GM19452 (cell line): ENCODE results near the gene CCDC90B.
A peak's percentile ranks its signal among the peaks of the same experiment; 100 is the strongest.
"Not testable (repeated sequence)": the region's sequence is repeated elsewhere in the genome, so short reads cannot be mapped to it uniquely, and the experiment has no call there.

Experiments used
- ATAC-seq: cut with Tn5 transposase; IDR thresholded peaks from one replicate; pipeline ENCODE4 v1.9.1; 2021; ENCODE audit not compliant: unreplicated experiment

The CCDC90B gene, protein sequence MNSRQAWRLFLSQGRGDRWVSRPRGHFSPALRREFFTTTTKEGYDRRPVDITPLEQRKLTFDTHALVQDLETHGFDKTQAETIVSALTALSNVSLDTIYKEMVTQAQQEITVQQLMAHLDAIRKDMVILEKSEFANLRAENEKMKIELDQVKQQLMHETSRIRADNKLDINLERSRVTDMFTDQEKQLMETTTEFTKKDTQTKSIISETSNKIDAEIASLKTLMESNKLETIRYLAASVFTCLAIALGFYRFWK

GRCh38 chr11:83285771-83286528, at the start of gene CCDC90B:
Gene CCDC90B, minus strand, starts transcription at chr11:83286367. Its CDS starts 395 bp downstream, at chr11:83285972.
- peak; percentile 86 for ATAC-seq

GRCh38 chr11:83335446-83336070, 49.4 kb upstream of the CCDC90B start:
- ATAC-seq: no peak

DNA sequence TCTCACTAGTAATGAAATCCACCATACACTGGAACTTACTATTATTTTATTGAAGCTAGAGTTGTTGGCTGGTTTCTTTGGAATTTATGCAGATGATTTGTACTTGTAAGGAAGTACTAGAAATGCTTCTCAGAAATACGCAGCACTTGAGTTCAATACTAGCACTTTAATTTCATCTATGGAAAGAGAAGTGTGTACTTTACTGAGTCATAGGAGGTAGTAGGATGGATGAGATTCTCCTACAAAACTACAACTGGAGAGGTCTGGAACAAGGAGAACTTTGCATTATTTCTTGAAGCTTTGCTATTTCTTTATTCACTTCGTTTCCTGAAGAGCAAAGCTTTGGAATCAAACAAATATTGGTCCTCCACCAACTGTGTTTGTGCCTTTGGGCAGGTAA, 44.1 kb upstream of the CCDC90B start:
- ATAC-seq: no peak

DNA sequence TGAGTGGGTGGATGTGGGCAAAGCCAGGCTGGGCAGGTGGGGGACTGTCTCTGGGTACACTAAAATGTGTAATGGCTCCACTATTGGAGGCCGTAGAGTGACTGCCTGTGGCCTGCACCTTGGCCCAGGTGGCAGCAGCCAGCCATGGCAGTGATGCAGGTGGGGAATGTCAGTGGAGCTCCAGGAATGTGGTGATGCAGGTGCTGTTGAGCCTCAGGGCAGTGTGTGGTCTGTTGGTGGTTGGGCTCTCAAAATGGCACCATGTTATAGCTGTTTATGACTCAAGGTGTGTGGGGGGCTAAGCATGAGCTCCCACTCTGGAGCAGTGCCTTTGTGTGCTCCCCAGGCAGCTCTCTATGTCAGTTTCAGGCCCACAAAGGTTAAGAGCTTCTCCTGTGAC, 40.2 kb upstream of the CCDC90B start:
- no peak for ATAC-seq

DNA sequence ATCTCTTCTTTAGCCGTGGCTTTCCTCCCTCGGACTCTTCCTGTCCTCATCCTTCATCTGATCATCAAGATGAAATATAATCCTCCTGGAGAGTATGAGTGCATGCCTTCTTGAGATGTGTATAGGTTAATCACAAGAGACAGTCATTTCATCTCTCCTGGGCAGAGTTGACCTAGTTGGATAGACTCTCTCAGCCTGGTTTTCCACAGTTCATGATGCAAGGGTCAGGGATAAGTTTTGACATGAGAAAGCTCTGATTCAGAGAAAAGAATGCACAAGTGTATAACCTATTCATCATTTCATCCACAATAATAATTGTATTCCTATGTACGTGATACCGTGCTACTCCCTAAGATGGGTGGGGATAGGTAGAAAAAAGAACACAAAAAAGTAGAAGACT, 33.2 kb upstream of the CCDC90B start:
- no peak for ATAC-seq

DNA sequence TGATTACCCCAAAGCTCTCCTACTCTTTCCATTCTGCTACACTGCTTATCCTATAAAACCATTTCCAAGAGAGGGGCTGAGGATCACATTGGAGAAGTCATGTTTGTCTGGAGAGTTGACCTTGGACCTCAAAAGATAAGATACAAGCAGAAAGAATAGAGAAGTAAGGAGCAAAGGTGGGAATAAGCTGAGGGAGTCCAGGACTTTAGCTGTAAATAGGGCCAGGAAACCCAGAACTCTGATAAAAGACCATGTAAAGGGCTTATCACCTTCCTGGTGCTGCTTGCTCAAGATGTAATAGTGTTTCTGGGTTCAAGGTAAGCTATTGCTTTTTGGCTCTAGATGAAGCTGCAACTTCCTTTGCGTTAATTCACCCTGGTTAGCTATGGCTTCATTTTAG, 32.8 kb upstream of the CCDC90B start:
- ATAC-seq: no peak

GRCh38 chr11:83317757-83318690, 31.9 kb upstream of the CCDC90B start:
- ATAC-seq: no peak

DNA sequence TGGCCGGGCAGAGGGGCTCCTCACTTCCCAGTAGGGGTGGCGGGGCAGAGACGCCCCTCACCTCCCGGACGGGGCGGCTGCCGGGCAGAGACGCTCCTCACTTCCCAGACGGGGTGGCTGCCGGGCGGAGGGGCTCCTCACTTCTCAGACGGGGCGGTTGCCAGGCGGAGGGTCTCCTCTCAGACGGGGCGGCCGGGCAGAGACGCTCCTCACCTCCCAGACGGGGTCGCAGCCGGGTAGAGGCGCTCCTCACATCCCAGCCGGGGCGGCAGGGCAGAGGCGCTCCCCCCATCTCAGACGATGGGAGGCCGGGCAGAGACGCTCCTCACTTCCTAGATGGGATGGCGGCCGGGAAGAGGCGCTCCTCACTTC, 30.7 kb upstream of the CCDC90B start:
- ATAC-seq: not testable (repeated sequence)

- ATAC-seq: not testable (repeated sequence)
Observed at GRCh38 chr11:83316143-83316896, 30.2 kb upstream of the CCDC90B start.

DNA sequence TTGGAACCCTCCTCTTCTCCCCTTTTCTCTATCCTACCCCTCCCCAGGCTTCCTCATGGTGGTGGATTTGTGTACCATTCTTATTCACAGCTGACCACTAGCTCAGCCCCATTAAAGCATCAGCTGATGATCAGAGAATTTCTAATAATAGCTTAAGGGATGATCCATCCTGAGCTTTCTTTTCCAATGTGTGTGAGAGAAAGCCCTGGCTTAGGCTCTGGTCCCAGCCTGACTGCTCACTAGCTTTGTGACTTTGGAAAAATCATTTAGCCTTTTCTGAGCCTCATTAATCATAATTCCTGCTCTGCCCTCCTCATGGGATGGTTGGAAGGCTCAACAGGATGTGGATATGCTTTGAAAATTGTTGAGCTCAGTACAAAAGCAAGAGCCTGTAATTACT, 26.3 kb upstream of the CCDC90B start:
- ATAC-seq: no peak

GRCh38 chr11:83311701-83312100, 25.5 kb upstream of the CCDC90B start:
- ATAC-seq: no peak

DNA sequence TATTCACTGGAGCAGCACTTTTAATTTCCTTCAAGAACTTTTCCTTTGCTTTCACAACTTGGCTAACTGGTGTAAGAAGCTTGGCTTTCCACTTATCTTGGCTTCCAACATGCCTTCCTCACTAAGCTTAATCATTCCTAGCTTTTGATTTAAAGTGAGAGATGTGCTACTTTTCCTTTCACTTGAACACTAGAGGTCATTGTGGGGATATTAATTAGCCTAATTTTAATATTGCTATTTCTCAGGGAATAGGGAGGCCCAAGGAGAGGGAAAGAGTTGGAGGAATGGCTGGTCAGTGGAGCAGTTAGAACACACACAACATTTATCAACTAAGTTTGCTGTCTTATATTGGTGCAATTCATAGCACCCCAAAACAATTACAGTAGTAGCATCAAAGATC, 24.6 kb upstream of the CCDC90B start:
- ATAC-seq: no peak

DNA sequence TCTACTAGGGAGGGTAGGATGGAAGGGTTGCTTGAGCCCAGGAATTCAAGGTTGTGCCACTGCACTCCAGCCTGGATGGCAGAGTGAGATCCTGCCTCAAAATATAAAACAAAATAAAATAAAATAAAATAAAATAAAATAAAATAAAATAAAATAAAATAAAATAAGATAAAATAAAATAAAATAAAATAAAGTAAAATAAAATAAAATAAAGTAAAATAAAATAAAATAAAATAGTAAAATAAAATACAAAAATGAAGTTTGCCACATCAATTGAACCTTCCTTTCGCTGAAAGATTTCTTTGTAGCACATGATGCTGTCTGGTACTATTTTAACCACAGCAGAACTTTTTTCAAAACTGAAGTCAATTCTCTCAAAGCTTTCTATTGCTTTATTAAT, 22.4 kb upstream of the CCDC90B start:
- not testable (repeated sequence) for ATAC-seq

DNA sequence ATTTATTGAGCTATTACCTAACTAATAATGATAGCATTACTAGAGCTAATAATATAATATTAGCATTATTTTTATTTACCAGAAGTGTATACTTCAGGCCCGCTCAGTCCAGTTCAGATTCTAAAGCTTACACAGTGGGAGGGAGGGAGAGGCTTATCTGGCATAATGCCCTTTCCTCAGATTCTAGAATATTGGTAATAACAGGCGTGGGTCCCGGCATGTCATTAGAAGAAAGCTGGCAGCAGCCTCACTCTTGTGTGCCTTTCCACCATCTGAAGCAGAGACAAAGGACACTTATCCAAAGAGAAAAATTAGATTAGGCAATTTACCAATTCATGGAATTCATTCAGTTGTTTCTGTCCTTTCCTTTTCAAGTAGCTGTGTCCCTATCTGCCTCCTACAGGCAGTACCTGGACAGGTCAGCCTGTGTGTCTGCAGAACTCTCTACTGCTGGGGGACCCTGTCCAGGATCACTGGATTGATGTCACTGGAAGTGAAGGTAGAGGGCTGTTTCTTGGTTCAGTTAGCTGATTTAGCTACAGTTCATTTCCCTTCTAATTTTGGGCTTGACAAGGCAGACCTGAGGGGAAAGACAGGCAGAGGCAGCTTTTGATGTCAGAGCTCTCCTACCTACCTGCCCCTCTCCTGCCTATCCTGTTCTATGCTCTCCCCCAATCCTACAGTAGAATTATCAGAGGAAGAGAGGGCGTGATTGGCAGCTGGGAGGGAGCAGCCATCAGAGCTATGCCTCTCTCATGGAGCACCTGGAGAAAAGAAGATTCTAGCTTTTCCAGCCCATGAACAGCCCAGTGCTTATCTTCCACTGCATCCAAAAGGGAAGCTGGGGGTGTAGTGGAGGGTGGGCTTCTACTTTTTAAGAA, 20.3 kb upstream of the CCDC90B start:
- no peak for ATAC-seq

GRCh38 chr11:83303316-83303715, 17.1 kb upstream of the CCDC90B start:
- no peak for ATAC-seq

DNA sequence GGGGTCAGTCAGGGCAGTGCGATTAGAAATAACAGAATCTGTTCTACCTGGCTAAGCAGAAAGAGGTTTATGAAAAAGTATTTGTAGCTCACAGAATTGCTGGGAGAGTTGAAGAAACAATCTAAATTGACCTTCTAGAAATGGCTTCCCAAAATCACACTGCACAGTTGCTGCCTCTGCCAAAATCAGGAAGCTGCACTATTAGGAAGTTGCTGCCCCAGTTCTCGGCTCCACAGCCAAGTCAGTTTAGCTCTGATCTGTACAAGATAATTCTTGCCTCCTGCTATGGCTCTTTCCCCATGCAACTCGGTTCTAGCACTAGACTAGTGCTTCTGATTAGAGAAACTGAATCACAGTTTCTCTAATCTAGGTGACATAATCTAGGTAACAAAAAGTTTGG, 16.0 kb upstream of the CCDC90B start:
- ATAC-seq: no peak

DNA sequence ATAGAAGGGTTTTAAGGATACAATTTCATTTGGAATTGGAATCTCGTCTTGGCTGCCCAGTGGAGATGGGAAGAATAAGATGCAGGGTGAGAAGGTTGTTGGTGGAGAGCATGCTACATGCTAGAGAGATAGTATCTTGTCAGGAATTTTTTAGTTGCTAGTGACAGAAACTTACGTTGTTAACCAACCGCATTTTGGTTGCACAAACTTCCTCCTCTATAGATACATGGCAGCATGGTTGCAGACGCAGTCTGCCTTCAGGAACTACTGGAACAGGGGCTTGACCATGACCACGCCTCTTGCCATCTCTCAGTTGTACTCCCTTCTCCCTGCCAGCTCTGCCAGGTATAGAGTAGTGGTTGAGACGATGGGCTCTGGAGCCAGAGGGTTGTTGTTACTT, 13.5 kb upstream of the CCDC90B start:
- no peak for ATAC-seq

DNA sequence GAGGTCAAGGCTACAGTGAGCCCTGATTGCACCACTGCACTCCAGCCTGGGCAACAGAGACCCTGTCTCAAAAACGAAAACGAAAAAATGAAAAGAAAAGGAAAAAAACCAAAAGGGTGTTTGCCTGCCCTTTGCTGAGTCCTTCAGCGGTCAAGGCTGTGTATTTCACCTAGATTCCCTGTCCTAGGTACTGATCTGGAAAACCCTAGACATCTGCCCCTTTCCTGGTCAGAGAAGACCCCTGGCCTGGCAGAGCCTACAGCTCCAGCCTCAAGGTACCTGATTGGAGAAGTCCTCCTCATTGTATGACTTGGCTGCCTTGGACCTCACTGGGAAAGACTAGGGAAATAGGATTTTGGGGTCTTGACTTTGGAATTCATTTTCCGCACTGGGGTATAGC, 8.0 kb upstream of the CCDC90B start:
- ATAC-seq: no peak

DNA sequence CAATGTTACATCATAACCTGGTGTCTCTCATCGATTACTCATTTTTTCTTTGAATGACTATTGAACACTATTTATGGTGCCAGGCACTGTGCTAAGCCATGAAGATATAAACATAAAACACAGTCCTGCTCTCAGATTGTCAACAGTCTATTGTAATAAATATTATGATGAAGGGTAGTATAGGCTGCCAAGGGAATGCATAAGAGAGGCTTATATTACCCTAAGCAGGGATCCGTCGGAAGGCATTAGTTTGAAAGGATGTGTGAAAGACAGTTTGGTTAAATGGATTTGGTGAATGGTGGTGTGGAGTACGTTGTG, 7.2 kb upstream of the CCDC90B start:
- ATAC-seq: no peak
